Measurements from ENCODE around the gene ST6GALNAC4. TPM values are rescaled to one million over a fixed set of nuclear protein-coding genes. Genes with fewer than 3 reads are reported as not detected.

Gene ST6GALNAC4
- total RNA-seq, 2 experiments from 2014 or later = 14.9 to 20.7 TPM

DNA sequence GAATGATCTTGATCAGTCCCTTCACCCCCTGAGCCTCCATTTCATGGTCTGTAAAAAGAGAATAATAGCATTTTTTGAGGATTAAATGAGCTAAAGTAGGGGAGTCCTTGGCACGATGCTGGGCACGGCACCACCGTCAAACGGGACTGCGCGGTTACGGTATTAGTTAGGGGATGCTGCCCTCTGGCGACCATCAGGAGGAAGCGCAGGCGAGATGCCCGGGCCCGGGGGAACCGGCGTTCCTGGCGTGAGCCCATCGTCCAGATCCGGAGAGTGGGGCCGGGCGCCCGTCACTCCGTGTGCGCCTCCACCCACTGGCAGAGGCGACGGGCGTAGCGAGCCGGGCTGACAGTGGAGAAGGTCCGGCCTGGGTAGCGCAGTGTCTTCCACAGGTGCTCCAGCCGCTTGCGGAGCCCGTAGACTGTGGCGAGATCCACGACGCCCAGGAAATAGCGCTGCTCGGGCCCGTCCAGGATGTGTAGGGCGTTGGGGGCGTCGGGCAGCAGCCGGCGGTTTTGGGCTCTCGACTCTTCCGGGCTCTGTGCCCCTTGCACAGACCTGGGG, 4.8 kb upstream of the ST6GALNAC4 start:
- intact Hi-C loops (cut with DNase I, micrococcal nuclease) = loop anchor here (1.0 to 10.0 kb wide), 7 partner anchors 49 to 417 kb away; partner anchors contain the start of genes TOR2A (in 2 of the 2) and CDK9 (in 1 of the 2)
- H3K4me3 Mint-ChIP-seq = peak overlapping the region; percentile 16
- POLR2A ChIA-PET = no interaction called here
- H3K36me3 Mint-ChIP-seq (ENCODE audit: low read depth) = no peaks in the 10 kb centered on the region
- H3K27me3 Mint-ChIP-seq = peaks cover 5% of the 10 kb centered on the region
- DNase-seq = peak; percentile 88
- H3K27ac Mint-ChIP-seq = no peak overlapping the region
- peaks cover 38% of the 10 kb centered on the region for H3K4me1 Mint-ChIP-seq
- peak; percentile 39 for ATAC-seq
- no peaks in the 10 kb centered on the region for H3K9me3 Mint-ChIP-seq (ENCODE audit: low read depth)
- CTCF ChIA-PET = interaction anchor here (0.6 to 5.2 kb wide), 34 partner anchors 9 to 1076 kb away, joined by 3 to 28 read pairs (median 4); partner anchors contain the start of genes CDK9, ENG, PIP5KL1 and PTRH1

DNA sequence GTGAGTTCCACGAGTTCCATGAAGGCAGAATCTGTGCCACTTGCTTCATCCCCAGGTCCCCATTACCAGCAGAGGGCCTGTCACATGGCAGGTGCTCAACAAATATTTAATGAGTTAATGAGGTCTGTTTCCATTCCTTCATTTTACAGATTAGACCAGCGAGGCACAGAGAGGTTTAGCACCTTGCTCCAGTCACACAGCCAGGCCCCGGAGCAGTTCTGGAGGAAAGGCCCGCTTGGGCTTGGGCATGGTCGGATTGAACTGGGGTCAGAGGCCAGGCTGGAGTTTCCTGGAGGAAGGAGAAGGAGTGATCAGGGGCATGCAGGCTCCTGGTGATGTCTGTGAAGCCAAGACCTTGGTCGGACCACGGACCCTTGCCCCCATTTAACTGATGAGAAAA, 4.0 kb upstream of the ST6GALNAC4 start:
- intact Hi-C loops (cut with DNase I, micrococcal nuclease) = loop anchor here (1.0 to 10.0 kb wide), 6 partner anchors 48 to 416 kb away; partner anchors contain the start of genes TOR2A (in 2 of the 2) and CDK9 (in 1 of the 2)
- H3K27ac Mint-ChIP-seq = no peak overlapping the region

DNA sequence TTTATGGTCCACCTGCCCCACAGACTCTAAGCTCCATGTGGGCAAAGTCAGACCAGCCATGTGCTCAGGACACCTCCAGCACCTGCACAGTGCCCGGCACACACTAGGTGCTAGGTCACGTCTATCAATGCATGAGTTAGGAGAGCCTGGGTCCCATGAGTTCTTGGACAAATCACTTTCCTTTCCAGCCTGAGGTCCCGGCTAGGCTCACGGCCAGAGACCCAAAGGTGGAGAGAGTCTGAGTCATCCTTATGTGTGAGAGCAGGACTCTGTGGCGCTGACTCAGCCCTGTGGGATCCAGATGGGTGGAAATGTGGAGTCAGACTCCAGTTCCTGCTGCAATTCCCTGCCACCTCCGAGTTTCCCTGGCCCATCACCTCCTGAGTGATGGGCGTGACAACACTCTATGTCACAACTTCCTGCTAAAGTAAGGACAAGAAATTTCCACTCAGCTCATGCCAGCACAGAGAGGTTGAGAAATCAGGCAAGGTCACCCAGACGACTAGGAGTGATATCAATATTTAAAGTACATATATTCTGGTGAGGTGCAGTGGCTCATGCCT, 2.5 kb upstream of the ST6GALNAC4 start:
- Mint-ChIP-seq H3K9me3 (ENCODE audit: low read depth) (no peaks in the 10 kb centered on the region), H3K27me3 (peaks cover 3% of the 10 kb centered on the region), H3K4me1 (peaks cover 44% of the 10 kb centered on the region), H3K36me3 (ENCODE audit: low read depth) (no peaks in the 10 kb centered on the region), H3K27ac (peak overlapping the region; percentile 8), H3K4me3 (no peak overlapping the region)
- intact Hi-C loops (cut with DNase I, micrococcal nuclease) = loop anchor here in 1 of 2 experiments (5.0 kb wide), 2 partner anchors 117 to 132 kb away; partner anchors contain the start of genes CDK9 and FPGS
- ChIA-PET CTCF (interaction anchor here (0.6 to 5.2 kb wide), 5 partner anchors 10 to 470 kb away, joined by 3 to 28 read pairs (median 3); partner anchors contain the start of genes PTRH1, TOR2A and TTC16), POLR2A (no interaction called here)
- DNase-seq (peak; percentile 70), ATAC-seq (no peak)

More for the DNA sequence above, 4.0 kb upstream of the ST6GALNAC4 start:
- H3K4me1 Mint-ChIP-seq = peaks cover 38% of the 10 kb centered on the region
- ChIA-PET POLR2A (no interaction called here), CTCF (interaction anchor here (0.6 to 5.2 kb wide), 32 partner anchors 8 to 1008 kb away, joined by 3 to 28 read pairs (median 4); partner anchors contain the start of genes CDK9, ENG, PIP5KL1 and PTRH1)
- H3K36me3 Mint-ChIP-seq (ENCODE audit: low read depth) = no peaks in the 10 kb centered on the region
- H3K4me3 Mint-ChIP-seq = no peak overlapping the region
- DNase-seq = no peak
- no peak for ATAC-seq
- peaks cover 5% of the 10 kb centered on the region for H3K27me3 Mint-ChIP-seq
- no peaks in the 10 kb centered on the region for H3K9me3 Mint-ChIP-seq (ENCODE audit: low read depth)

DNA sequence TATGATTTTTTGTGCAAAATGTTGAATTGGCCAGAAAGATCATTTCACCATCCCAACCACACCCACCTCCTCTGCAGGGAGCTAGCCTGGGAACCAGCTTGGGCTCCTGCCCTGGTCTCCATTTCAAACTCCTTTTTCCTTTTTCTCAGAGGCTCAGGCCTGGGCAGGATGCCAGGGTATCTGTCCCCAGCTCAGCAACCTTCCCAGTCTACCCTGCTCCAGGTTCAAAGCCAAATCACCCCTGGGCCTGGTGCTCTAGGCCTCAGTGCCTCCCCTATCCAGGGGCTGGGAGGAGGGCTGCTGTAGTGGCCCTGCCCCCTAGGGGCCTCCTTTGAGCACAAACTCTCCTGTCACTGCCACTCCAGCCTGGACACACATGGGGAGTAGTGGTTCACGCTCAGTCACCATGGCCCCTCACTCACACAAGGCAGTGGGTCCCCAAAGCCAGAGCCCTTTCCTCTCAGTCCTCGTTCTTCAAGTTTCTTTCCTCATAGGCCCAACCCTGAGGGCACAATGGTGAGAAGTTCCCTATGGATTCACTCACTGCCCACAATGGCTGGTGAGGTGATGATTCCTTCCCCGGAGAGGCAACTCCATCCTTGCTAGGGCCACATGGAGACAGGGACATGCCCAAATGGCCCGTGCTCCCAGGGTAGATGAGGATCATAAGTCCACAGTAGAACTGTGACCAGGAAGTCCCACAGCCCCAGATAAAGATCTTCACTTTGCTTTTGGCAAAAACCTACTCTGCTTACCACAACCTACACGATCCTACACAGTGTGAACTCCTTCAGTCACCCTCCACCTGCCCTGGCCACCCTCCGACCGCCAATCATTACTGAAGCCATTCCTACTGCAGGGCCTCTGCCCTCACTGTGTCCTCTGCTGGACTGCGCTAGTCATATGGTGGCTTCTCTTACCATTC, 1.6 kb upstream of the ST6GALNAC4 start:
- H3K9me3 Mint-ChIP-seq (ENCODE audit: low read depth) = no peaks in the 10 kb centered on the region
- peaks cover 44% of the 10 kb centered on the region for H3K4me1 Mint-ChIP-seq
- POLR2A ChIA-PET = interaction anchor here (0.7 kb wide), 1 partner anchor 133 kb away, joined by 5 read pairs; the partner anchor contains the start of gene CDK9
- DNase-seq (peak; percentile 43), ATAC-seq (no peak)
- H3K36me3 Mint-ChIP-seq (ENCODE audit: low read depth) = peaks cover 3% of the 10 kb centered on the region
- CTCF ChIA-PET = interaction anchor here (0.6 to 5.2 kb wide), 8 partner anchors 12 to 184 kb away, joined by 3 to 28 read pairs (median 4); partner anchors contain the start of gene TOR2A
- no peaks in the 10 kb centered on the region for H3K27me3 Mint-ChIP-seq
- intact Hi-C loops (cut with DNase I, micrococcal nuclease) = loop anchor here in 1 of 2 experiments (5.0 kb wide), 2 partner anchors 116 to 131 kb away; partner anchors contain the start of genes CDK9 and FPGS
- no peak overlapping the region for H3K4me3 Mint-ChIP-seq
- peak overlapping the region; percentile 3 for H3K27ac Mint-ChIP-seq

DNA sequence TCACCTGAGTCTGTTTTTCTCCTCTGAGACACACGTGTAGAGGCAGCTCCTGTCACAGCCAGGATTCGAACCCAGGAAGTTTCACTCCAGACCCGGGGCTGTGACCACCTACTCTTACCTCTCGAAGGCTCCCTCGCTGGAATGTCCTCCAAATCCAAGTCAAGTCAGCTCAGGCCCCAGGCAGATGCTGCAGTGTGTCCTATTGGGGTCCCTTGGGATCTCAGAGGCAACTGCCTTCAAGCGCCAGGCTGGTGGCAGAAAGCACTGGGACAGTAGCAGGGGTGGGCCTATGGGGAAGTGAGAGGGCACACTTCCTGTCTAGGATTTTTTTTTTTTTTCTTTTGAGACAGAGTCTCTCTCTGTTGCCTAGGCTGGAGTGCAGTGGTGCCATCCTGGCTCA, 762 bp upstream of the ST6GALNAC4 start:
- CTCF ChIA-PET = interaction anchor here (0.6 to 5.2 kb wide), 9 partner anchors 11 to 183 kb away, joined by 3 to 28 read pairs (median 4); partner anchors contain the start of genes SH2D3C and TOR2A
- POLR2A ChIA-PET = interaction anchor here (0.7 to 1.8 kb wide), 3 partner anchors 11 to 132 kb away, joined by 3 to 5 read pairs (median 5); partner anchors contain the start of genes CDK9 and PIP5KL1

DNA sequence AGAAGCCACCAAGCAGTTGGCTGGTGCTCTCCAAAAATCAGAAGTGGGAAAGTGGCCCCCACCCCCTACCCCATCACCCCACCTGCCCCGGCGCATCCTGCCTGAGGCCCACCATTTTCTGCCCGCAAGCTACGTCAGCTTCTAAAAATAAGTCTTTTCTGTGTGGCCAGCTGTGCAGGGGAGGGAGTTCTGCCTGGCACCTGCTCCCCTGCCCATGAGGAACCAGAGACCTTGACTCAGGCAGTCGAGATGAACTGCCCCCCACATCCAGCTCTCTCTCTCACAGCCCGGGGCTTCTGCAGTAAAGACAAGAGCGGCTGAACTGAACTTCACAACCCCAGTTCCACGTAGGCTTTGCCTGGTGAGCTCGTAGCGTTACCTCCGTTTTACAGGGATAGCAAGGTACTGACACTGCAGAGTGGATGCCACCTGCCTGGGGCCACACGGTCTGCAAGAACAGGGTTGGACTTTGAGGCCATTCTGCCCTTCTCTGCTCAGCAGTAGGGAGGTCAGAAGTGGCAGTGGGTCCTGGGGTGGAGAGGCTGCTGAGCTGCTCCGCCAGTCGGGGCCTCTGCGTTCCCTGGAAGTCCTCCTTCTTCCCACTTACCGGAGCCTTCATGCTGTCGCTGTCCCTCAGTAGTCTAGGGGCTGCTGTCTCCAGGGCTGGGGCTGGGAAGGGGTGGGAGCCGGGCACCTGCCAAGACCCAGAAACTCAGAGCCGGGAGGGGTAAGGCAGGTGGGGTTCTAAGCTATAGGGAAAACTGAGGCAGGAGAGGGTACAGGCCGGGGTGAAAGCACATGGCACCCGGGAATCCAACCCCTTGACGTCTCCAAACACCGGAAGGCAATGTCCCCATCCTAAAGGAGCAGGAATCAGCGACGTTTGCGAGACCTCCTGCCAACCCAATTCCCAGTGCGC, 781 bp downstream of the ST6GALNAC4 start:
- intact Hi-C loops (cut with DNase I, micrococcal nuclease) = loop anchor here (2.0 to 5.0 kb wide), 4 partner anchors 13 to 691 kb away; partner anchors contain the start of genes CDK9 (in 1 of the 2) and FPGS (in 1 of the 2)
- ATAC-seq = no peak
- peaks cover 14% of the 10 kb centered on the region for H3K36me3 Mint-ChIP-seq (ENCODE audit: low read depth)
- H3K4me1 Mint-ChIP-seq = peaks cover 52% of the 10 kb centered on the region
- H3K9me3 Mint-ChIP-seq (ENCODE audit: low read depth) = no peaks in the 10 kb centered on the region
- H3K4me3 Mint-ChIP-seq = peak overlapping the region; percentile 76
- POLR2A ChIA-PET = interaction anchor here (1.8 kb wide), 1 partner anchor 10 kb away, joined by 5 read pairs; no protein-coding TSS in a partner anchor
- H3K27ac Mint-ChIP-seq = peak overlapping the region; percentile 67
- DNase-seq = peak; percentile 49
- CTCF ChIA-PET = interaction anchor here (0.7 to 1.9 kb wide), 9 partner anchors 27 to 692 kb away, joined by 3 to 8 read pairs (median 3); partner anchors contain the start of gene SH2D3C
- H3K27me3 Mint-ChIP-seq = no peaks in the 10 kb centered on the region

More for the DNA sequence above, 762 bp upstream of the ST6GALNAC4 start:
- Mint-ChIP-seq H3K9me3 (ENCODE audit: low read depth) (no peaks in the 10 kb centered on the region), H3K27ac (peak overlapping the region; percentile 69), H3K36me3 (ENCODE audit: low read depth) (peaks cover 6% of the 10 kb centered on the region), H3K27me3 (no peaks in the 10 kb centered on the region), H3K4me1 (peaks cover 44% of the 10 kb centered on the region), H3K4me3 (peak overlapping the region; percentile 76)
- intact Hi-C loops (cut with DNase I, micrococcal nuclease) = loop anchor here (1.0 to 5.0 kb wide), 15 partner anchors 10 to 693 kb away; partner anchors contain the start of genes FPGS (in 2 of the 2), BBLN (in 1 of the 2), CDK9 (in 1 of the 2) and PTRH1 (in 1 of the 2)
- no peak for DNase-seq
- no peak for ATAC-seq

DNA sequence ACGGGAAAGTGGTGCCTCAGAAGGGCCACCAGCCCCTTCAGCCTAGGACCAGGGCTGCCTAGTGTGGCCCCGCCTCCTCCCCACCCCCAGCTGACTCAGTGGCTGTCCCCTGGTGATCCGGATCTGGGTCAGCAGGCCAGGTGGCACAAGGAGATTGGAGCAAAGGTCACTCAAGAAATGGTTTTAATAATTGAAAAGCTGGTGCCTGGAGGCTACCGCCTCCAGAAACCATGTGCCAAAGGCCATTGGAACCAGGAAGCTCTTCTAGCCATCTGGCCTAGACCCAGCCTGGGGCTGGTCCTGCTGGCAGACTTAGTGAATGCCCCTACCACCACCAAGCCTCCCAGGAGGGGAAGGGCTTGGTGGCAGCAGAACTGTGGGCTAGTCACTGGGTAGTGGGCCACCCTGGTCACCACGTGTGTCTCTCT, 1.5 kb downstream of the ST6GALNAC4 start:
- H3K27me3 Mint-ChIP-seq = no peaks in the 10 kb centered on the region

DNA sequence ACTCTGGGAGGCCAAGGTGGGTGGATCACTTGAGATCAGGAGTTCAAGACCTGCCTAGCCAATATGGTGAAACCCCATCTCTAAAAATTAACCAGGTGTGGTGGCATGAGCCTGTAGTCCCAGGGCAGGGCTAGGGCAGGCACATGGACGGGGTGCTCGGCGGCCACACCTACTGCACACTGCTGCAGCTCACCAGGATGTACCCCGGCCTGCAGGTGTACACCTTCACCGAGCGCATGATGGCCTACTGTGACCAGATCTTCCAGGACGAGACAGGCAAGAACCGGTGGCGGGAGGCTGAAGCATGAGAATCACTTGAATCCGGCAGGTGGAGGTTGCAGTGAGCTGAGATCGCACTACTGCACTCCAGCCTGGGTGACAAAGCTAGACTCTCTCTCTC, 3.2 kb downstream of the ST6GALNAC4 start:
- intact Hi-C loops (cut with DNase I, micrococcal nuclease) = no loop called here
- no peaks in the 10 kb centered on the region for H3K27me3 Mint-ChIP-seq
- ChIA-PET CTCF (interaction anchor here (0.6 to 1.5 kb wide), 3 partner anchors 17 to 179 kb away, joined by 3 read pairs; partner anchors contain the start of gene TOR2A), POLR2A (interaction anchor here (0.6 to 0.7 kb wide), 2 partner anchors 10 to 64 kb away, joined by 3 to 7 read pairs; no protein-coding TSS in a partner anchor)
- H3K36me3 Mint-ChIP-seq (ENCODE audit: low read depth) = peaks cover 17% of the 10 kb centered on the region
- no peak overlapping the region for H3K27ac Mint-ChIP-seq
- H3K9me3 Mint-ChIP-seq (ENCODE audit: low read depth) = no peaks in the 10 kb centered on the region
- no peak for ATAC-seq
- DNase-seq = no peak
- peaks cover 43% of the 10 kb centered on the region for H3K4me1 Mint-ChIP-seq
- H3K4me3 Mint-ChIP-seq = no peak overlapping the region

More for the DNA sequence above, 1.5 kb downstream of the ST6GALNAC4 start:
- Mint-ChIP-seq H3K4me1 (peaks cover 53% of the 10 kb centered on the region), H3K27ac (peak overlapping the region; percentile 55), H3K9me3 (ENCODE audit: low read depth) (no peaks in the 10 kb centered on the region), H3K4me3 (peak overlapping the region; percentile 76), H3K36me3 (ENCODE audit: low read depth) (peaks cover 15% of the 10 kb centered on the region)
- CTCF ChIA-PET = interaction anchor here (0.7 to 1.9 kb wide), 7 partner anchors 28 to 692 kb away, joined by 3 to 8 read pairs (median 3); no protein-coding TSS in a partner anchor
- intact Hi-C loops (cut with DNase I, micrococcal nuclease) = loop anchor here in 1 of 2 experiments (5.0 kb wide), 2 partner anchors 113 to 128 kb away; partner anchors contain the start of genes CDK9 and FPGS
- DNase-seq (peak; percentile 26), ATAC-seq (no peak)
- POLR2A ChIA-PET = no interaction called here

DNA sequence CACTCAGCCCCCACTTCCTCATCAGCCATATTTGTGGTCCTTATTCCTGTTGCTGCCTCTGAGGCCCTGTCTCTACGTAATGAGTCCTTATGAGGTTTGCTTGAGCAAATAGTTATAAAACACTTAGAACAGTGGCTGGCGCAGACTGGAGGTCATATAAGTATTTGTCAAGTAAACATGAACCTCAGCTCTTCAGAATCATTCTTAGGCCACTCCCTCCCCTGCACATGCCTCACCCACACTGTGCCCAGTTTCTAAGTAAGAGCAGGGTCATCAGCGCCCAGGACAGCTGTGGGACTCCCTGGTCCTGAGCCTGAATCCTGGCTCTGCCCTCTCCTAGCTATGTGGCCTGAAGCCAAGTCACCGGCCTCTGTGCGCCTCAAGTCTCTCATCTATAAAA, 4.0 kb downstream of the ST6GALNAC4 start:
- intact Hi-C loops (cut with DNase I, micrococcal nuclease) = no loop called here
- ChIA-PET POLR2A (no interaction called here), CTCF (interaction anchor here (0.7 to 1.5 kb wide), 4 partner anchors 9 to 178 kb away, joined by 3 to 6 read pairs (median 3); partner anchors contain the start of gene TOR2A)
- H3K27ac Mint-ChIP-seq = peak overlapping the region; percentile 19
- H3K9me3 Mint-ChIP-seq (ENCODE audit: low read depth) = no peaks in the 10 kb centered on the region
- no peaks in the 10 kb centered on the region for H3K27me3 Mint-ChIP-seq
- peaks cover 17% of the 10 kb centered on the region for H3K36me3 Mint-ChIP-seq (ENCODE audit: low read depth)
- H3K4me3 Mint-ChIP-seq = no peak overlapping the region
- ATAC-seq = no peak
- H3K4me1 Mint-ChIP-seq = peaks cover 36% of the 10 kb centered on the region
- DNase-seq = no peak

All from activated CD4-positive, alpha-beta T cell treated with anti-CD3 and anti-CD28 coated beads for 36 hours (primary cell).